ENCODE results near the gene NUPR2. TPM values are rescaled to one million over a fixed set of nuclear protein-coding genes. Genes with fewer than 3 reads are reported as not detected.

The NUPR2 gene
- total and polyA plus RNA-seq, 2 of the 4 experiments (the other 2 are of a cell fraction), result not detected

DNA sequence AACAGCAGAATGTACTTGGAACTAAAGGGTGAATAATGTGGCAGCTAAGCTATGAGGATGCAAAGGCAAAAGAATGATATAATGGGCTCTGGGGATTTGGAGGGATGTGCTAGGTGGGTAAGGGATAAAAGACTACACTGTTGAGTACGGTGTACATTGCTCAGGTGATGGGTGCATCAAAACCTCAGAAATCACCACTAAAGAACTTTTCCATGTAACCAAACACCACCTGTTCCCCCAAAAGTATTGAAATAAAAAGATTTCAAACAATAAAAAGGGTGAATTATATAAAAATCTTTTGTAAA, 8.3 kb downstream of the NUPR2 start:
- Histone ChIP-seq H2BK20ac (ENCODE audit: low read depth, low read length) (no peak overlapping the region), H3K14ac (replicated peaks; ENCODE audit: low read depth, low read length) (no peak overlapping the region), H3K36me3 (ENCODE audit: control insufficient read depth, insufficient read depth, low read length) (peaks cover 5% of the 10 kb centered on the region), H4K5ac (ENCODE audit: low read depth, low read length) (no peak overlapping the region), H4K20me1 (ENCODE audit: insufficient read depth, low read length) (peaks cover 17% of the 10 kb centered on the region), H3K9me1 (ENCODE audit: insufficient read depth, low read length) (no peaks in the 10 kb centered on the region), H2BK120ac (ENCODE audit: low read depth, low read length) (no peak overlapping the region), H2BK5ac (ENCODE audit: low read depth, low read length, poor library complexity, severe bottlenecking) (no peak overlapping the region), H3K4me3 (ENCODE audit: insufficient read depth, low read depth, low read length) (no peak overlapping the region), H2AK9ac (replicated peaks; ENCODE audit: low read depth, low read length, poor library complexity) (no peak overlapping the region), H3K9me3 (ENCODE audit: control insufficient read depth, insufficient read depth, low read length) (no peaks in the 10 kb centered on the region), H3K27me3 (ENCODE audit: control insufficient read depth, insufficient read depth, low read length) (no peaks in the 10 kb centered on the region), H3K79me1 (ENCODE audit: low read depth in 1 of 2, low read length in 2 of 2) (peaks cover 0 to 20% of the 10 kb centered on the region in 2 experiments; a peak in 2 of 4 replicates), H2AFZ (replicated peaks; ENCODE audit: low read length, poor library complexity) (no peak overlapping the region), H2AK5ac (ENCODE audit: low read depth, low read length) (no peak overlapping the region), H2BK15ac (ENCODE audit: low read depth, low read length) (no peak overlapping the region), H4K8ac (ENCODE audit: low read depth in 2 of 2, low read length in 2 of 2) (0 out of 4 replicates have a peak overlapping the region, but pooled peaks of 1 of the 2 experiments have one; percentile 96), H3K23ac (ENCODE audit: low read depth, low read length) (no peak overlapping the region), H3K27ac (ENCODE audit: insufficient read depth, low read length) (no peak overlapping the region), H3K4ac (ENCODE audit: low read depth, low read length) (no peak overlapping the region), H3K4me2 (ENCODE audit: low read depth, low read length) (no peak overlapping the region), H3K18ac (ENCODE audit: low read depth, low read length) (no peak overlapping the region), H3K56ac (ENCODE audit: extremely low read depth, insufficient read depth, low read length) (no peak overlapping the region), H3K4me1 (ENCODE audit: control insufficient read depth, insufficient read depth, low read length) (no peaks in the 10 kb centered on the region), H3K9ac (ENCODE audit: low read depth, low read length) (no peak overlapping the region), H4K91ac (ENCODE audit: insufficient read depth, low read depth, low read length) (no peak overlapping the region)
- intact Hi-C loops (cut with micrococcal nuclease), result no loop called here
- TF ChIP-seq MAZ (IDR thresholded peaks at IDR 0.05; ENCODE audit: borderline replicate concordance, low read depth, low read length) (no peak), BHLHE40 (IDR thresholded peaks at IDR 0.05; ENCODE audit: low read depth, low read length) (no peak), RAD21 (IDR thresholded peaks at IDR 0.05; ENCODE audit: low read length) (no peak), RFX5 (IDR thresholded peaks at IDR 0.05; ENCODE audit: low read depth, low read length) (no peak), MAFK (IDR thresholded peaks at IDR 0.05; ENCODE audit: low read depth, low read length) (no peak), RCOR1 (IDR thresholded peaks at IDR 0.05; ENCODE audit: insufficient replicate concordance, low read length) (no peak), MXI1 (IDR thresholded peaks at IDR 0.05; ENCODE audit: borderline replicate concordance, low read depth, low read length) (no peak), CEBPB (IDR thresholded peaks at IDR 0.05; ENCODE audit: low read depth, low read length) (no peak), POLR2A (IDR thresholded peaks at IDR 0.05; ENCODE audit: low read depth, low read length) (no peak)
- TF ChIP-seq, protein P1, sequence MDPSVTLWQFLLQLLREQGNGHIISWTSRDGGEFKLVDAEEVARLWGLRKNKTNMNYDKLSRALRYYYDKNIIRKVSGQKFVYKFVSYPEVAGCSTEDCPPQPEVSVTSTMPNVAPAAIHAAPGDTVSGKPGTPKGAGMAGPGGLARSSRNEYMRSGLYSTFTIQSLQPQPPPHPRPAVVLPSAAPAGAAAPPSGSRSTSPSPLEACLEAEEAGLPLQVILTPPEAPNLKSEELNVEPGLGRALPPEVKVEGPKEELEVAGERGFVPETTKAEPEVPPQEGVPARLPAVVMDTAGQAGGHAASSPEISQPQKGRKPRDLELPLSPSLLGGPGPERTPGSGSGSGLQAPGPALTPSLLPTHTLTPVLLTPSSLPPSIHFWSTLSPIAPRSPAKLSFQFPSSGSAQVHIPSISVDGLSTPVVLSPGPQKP (IDR thresholded peaks at IDR 0.05; ENCODE audit: borderline replicate concordance, low read depth, low read length), result no peak
- TF ChIP-seq, protein P2, sequence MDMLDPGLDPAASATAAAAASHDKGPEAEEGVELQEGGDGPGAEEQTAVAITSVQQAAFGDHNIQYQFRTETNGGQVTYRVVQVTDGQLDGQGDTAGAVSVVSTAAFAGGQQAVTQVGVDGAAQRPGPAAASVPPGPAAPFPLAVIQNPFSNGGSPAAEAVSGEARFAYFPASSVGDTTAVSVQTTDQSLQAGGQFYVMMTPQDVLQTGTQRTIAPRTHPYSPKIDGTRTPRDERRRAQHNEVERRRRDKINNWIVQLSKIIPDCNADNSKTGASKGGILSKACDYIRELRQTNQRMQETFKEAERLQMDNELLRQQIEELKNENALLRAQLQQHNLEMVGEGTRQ (IDR thresholded peaks at IDR 0.05; ENCODE audit: low read depth, low read length), result no peak
- ChIA-PET CTCF (no interaction called here), POLR2A (ENCODE audit: unreplicated experiment) (interaction anchor here (0.7 kb wide), 1 partner anchor 97 kb away, joined by 3 read pairs; no protein-coding TSS in a partner anchor)
- in situ Hi-C loops (cut with MboI; ENCODE audit: low sequenced_read_pairs), result no loop called here
- no TSS peak for BruUV-seq (replicated peaks)
- DNase-seq (no peak), ATAC-seq (ENCODE audit: low read depth) (no peak)
- dilution Hi-C loops (cut with HindIII; ENCODE audit: low sequenced_read_pairs, unreplicated experiment), result no loop called here
- no CpG with 5 or more reads among the region's 1 CpG for WGBS, 2 experiments (ENCODE audit: extremely low coverage in 2 of 2, insufficient read length in 1 of 2)

Data from IMR-90 (cell line).